ENCODE measurements around the gene PSMA3. TPM values are rescaled to one million over a fixed set of nuclear protein-coding genes. Genes with fewer than 3 reads are reported as not detected.
A peak's percentile ranks its signal among the peaks of the same experiment; 100 is the strongest.

Gene PSMA3
- total and polyA plus RNA-seq, 9 of the 15 experiments (the other 6 are each of a cell fraction or from before 2014, with no cell fraction given): 129 to 786 (median 319) TPM

- peak in 3 of 4 experiments; percentile 10 to 75 (median 19) for DNase-seq (ENCODE audit: extremely low read depth in 1 of 4, low spot score in 3 of 4)
- H3K9me3 ChIP-seq (replicated peaks; ENCODE audit: control insufficient read depth, insufficient read depth, low read depth, low read length): no peaks in the 10 kb centered on the region
- H3K36me3 ChIP-seq (ENCODE audit: control insufficient read depth, insufficient read depth, low read length): no peaks in the 10 kb centered on the region; the same call in 2 of the 3 replicates
- WGBS (ENCODE audit: insufficient coverage, low coverage, missing lambda C conversion rate): under 1% methylated on average over 20 of the region's 23 CpGs
- ChIA-PET POLR2A (interaction anchor here (1.0 to 1.1 kb wide), 2 partner anchors 20 to 27 kb away, joined by 3 read pairs; no protein-coding TSS in a partner anchor), CTCF (ENCODE audit: low intra/inter-chr PET ratio) (no interaction called here)
- H4K20me1 ChIP-seq (replicated peaks; ENCODE audit: control insufficient read depth, insufficient read depth, low read length): no peaks in the 10 kb centered on the region
- peaks cover 7% of the 10 kb centered on the region; the same call in 2 of the 3 replicates for H3K79me2 ChIP-seq (ENCODE audit: control insufficient read depth, insufficient read depth, low read length)
- FAIRE-seq: no peak
- H3K4me2 ChIP-seq (ENCODE audit: insufficient read depth, low read length): peak overlapping the region; percentile 92
- H3K4me1 ChIP-seq (replicated peaks in 1 of 2; ENCODE audit: control insufficient read depth in 2 of 2, insufficient read depth in 2 of 2, low read length in 2 of 2): peaks cover 0 to 23% of the 10 kb centered on the region in 2 experiments; a peak in 4 of 5 replicates
- peak overlapping the region; percentile 57 for H3K4me3 ChIP-seq
- peak overlapping the region; percentile 83 to 88; a peak in 3 of 4 replicates for H3K9ac ChIP-seq (ENCODE audit: insufficient read depth in 1 of 2, low read depth in 2 of 2, low read length in 2 of 2)
- TSS peak; percentile 59 for BruUV-seq (replicated peaks)
- no peaks in the 10 kb centered on the region for H3K9me1 ChIP-seq (ENCODE audit: control insufficient read depth, insufficient read depth, low read length)
- in situ Hi-C loops (cut with MboI) (no loop called here), intact Hi-C loops (cut with micrococcal nuclease) (loop anchor here (5.0 kb wide), 2 partner anchors 58 to 132 kb away; partner anchors contain the start of gene ARID4A)
- peak overlapping the region; percentile 99 for H2AFZ ChIP-seq (ENCODE audit: low read depth, low read length)
- peak overlapping the region; percentile 86 for H3K27ac ChIP-seq (ENCODE audit: extremely low read depth, low read depth, low read length)
- ATAC-seq: peak; percentile 30
- no peaks in the 10 kb centered on the region for H3K27me3 ChIP-seq (ENCODE audit: control insufficient read depth in 2 of 2, insufficient read depth in 2 of 2, low read length in 2 of 2)
- no peak for TF ChIP-seq NFYB (IDR thresholded peaks at IDR 0.05; ENCODE audit: extremely low read depth, insufficient read length)
- no peak for TF ChIP-seq ZNF561 (CRISPR knock-in tag; conservative IDR thresholded peaks at IDR 0.05)
- TF ChIP-seq ZNF140 (CRISPR knock-in tag; IDR thresholded peaks at IDR 0.05): no peak
- peak; percentile 7; the same call in 1 of the 2 replicates for TF ChIP-seq PHF8 (IDR thresholded peaks at IDR 0.05; ENCODE audit: borderline replicate concordance, low read length)
- TF ChIP-seq ZNF407 (IDR thresholded peaks at IDR 0.05; ENCODE audit: low read depth): peak; percentile 44; the same call in 1 of the 2 replicates
- peak; percentile 68; the same call in 1 of the 2 replicates for TF ChIP-seq MYNN (IDR thresholded peaks at IDR 0.05)
- no peak for TF ChIP-seq MYNN (CRISPR knock-in tag; IDR thresholded peaks at IDR 0.05)
- no peak for TF ChIP-seq ZNF311 (CRISPR knock-in tag; IDR thresholded peaks at IDR 0.05)
- TF ChIP-seq CBFB (CRISPR knock-in tag; IDR thresholded peaks at IDR 0.05): no peak
- TF ChIP-seq, protein P1, sequence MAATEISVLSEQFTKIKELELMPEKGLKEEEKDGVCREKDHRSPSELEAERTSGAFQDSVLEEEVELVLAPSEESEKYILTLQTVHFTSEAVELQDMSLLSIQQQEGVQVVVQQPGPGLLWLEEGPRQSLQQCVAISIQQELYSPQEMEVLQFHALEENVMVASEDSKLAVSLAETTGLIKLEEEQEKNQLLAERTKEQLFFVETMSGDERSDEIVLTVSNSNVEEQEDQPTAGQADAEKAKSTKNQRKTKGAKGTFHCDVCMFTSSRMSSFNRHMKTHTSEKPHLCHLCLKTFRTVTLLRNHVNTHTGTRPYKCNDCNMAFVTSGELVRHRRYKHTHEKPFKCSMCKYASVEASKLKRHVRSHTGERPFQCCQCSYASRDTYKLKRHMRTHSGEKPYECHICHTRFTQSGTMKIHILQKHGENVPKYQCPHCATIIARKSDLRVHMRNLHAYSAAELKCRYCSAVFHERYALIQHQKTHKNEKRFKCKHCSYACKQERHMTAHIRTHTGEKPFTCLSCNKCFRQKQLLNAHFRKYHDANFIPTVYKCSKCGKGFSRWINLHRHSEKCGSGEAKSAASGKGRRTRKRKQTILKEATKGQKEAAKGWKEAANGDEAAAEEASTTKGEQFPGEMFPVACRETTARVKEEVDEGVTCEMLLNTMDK (IDR thresholded peaks at IDR 0.05; ENCODE audit: borderline replicate concordance, insufficient read depth, low read depth, low read length, poor library complexity, severe bottlenecking): no peak
Observed at GRCh38 chr14:58239244-58240195, 5.1 kb upstream of the PSMA3 start.

Measured in K562 (cell line).